GM23338 (cell line): Measurements from ENCODE around the gene MTURN.

Experiments
- CREB1 ChIP-seq: fragments of 250-450 bp; sonication (Bioruptor Pico); IDR thresholded peaks from 2 replicates; pipeline ENCODE4 v1.5.0; 2020; ENCODE audit warnings: low read depth, mild to moderate bottlenecking, moderate library complexity
- CTCF ChIP-seq, 2 experiments: fragments of 200-600 bp in 1 of 2; sonication (generic) in 1 of 2; conservative IDR thresholded peaks; 2 replicates each; pipeline versions ENCODE4 v1.5.1 to v1.6.1; 2016 to 2017; ENCODE audit warnings: antibody characterized with exemption in 2 of 2, low read depth in 2 of 2, mild to moderate bottlenecking in 2 of 2, moderate library complexity in 1 of 2
- EZH2 ChIP-seq: fragments of 200-600 bp; sonication (generic); IDR thresholded peaks from one replicate; pipeline ENCODE4 v1.8.0; 2017; ENCODE audit warnings: antibody characterized with exemption, mild to moderate bottlenecking, low read depth; ENCODE audit not compliant: unreplicated experiment
- POLR2AphosphoS5 ChIP-seq: IDR thresholded peaks from 2 replicates; pipeline ENCODE4 v1.6.1; 2016; ENCODE audit warnings: antibody characterized with exemption, low read depth
- TF ChIP-seq, protein P1 (sequence below): IDR thresholded peaks from one replicate; pipeline ENCODE4 v1.6.1; 2018; ENCODE audit warnings: antibody characterized with exemption; ENCODE audit not compliant: unreplicated experiment

- TF ChIP-seq CTCF (conservative IDR thresholded peaks at IDR 0.05; ENCODE audit: low read depth in 2 of 2): no peak
- no peak for TF ChIP-seq CREB1 (CRISPR knock-in tag)
- TF ChIP-seq, protein P1, sequence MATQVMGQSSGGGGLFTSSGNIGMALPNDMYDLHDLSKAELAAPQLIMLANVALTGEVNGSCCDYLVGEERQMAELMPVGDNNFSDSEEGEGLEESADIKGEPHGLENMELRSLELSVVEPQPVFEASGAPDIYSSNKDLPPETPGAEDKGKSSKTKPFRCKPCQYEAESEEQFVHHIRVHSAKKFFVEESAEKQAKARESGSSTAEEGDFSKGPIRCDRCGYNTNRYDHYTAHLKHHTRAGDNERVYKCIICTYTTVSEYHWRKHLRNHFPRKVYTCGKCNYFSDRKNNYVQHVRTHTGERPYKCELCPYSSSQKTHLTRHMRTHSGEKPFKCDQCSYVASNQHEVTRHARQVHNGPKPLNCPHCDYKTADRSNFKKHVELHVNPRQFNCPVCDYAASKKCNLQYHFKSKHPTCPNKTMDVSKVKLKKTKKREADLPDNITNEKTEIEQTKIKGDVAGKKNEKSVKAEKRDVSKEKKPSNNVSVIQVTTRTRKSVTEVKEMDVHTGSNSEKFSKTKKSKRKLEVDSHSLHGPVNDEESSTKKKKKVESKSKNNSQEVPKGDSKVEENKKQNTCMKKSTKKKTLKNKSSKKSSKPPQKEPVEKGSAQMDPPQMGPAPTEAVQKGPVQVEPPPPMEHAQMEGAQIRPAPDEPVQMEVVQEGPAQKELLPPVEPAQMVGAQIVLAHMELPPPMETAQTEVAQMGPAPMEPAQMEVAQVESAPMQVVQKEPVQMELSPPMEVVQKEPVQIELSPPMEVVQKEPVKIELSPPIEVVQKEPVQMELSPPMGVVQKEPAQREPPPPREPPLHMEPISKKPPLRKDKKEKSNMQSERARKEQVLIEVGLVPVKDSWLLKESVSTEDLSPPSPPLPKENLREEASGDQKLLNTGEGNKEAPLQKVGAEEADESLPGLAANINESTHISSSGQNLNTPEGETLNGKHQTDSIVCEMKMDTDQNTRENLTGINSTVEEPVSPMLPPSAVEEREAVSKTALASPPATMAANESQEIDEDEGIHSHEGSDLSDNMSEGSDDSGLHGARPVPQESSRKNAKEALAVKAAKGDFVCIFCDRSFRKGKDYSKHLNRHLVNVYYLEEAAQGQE: no peak
- no peak for TF ChIP-seq EZH2
- no peak; the same call in 1 of the 2 replicates for TF ChIP-seq POLR2AphosphoS5
These were observed 813 bp upstream of the MTURN start for GRCh38 chr7:30133736-30134610.
